Activated CD8-positive, alpha-beta memory T cell treated with anti-CD3 and anti-CD28 coated beads for 1 hour (primary cell): ENCODE measurements around the gene TP53I13.

ENCODE experiments used
- DNase-seq, 2 donors: peaks; one replicate each; pipeline ENCODE4 v3.0.0-alpha.2; 2020; ENCODE audit warnings: low read depth in 1 of 2; ENCODE audit errors: extremely low read depth in 1 of 2

TP53I13 gene

DNA sequence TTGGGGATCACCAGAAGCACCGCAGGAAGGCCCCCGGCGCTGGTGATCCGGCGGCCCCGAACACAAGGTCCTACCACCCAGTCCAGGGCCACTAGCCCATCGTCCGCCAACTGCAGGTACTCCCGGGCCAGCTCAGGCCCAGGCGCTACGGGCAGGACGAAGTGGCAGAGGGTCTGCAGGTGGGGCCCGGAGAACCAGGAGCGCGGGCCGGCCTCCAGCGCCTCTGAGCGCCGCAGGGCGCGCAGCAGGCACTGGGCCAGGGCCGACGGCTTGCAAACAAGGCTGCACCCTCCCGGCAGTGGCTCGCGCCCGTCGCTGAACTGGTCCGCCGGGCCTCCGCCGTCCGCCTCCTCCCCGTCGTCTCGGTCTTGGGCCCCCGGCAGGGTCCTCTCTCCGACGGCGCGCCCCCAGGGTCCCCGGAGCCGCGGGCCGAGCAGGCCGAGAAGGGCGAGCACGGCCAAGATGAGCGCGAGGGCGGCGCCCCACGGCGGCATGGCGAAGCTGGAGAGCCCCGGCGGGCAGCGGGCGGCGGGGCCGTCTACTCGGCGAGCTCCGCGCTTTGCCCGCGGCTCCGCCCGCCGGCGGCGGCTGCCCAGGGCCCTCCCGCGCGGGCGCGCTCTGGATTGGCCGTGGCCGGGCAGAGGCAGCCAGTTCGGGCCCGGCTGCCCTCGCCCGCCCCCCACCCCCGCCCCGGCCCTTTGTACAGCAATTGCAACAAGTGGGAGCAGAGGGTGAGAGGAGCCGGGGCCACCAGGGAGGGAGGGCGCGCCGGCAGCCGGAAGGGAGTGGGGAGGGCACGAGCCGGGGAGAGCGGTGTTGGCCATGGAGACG lies 1.8 kb upstream of the TP53I13 start, which contains the start of gene ABHD15:
TSS of gene ABHD15 (minus strand) at position 565 of the 831 bp plus-strand sequence. CDS start at position 494, 71 bp downstream.
- DNase-seq: peak in 1 of 2 donors; percentile 40

GRCh38 chr17:29567304-29567553 lies 1.3 kb upstream of the TP53I13 start:
- no peak for DNase-seq

DNA sequence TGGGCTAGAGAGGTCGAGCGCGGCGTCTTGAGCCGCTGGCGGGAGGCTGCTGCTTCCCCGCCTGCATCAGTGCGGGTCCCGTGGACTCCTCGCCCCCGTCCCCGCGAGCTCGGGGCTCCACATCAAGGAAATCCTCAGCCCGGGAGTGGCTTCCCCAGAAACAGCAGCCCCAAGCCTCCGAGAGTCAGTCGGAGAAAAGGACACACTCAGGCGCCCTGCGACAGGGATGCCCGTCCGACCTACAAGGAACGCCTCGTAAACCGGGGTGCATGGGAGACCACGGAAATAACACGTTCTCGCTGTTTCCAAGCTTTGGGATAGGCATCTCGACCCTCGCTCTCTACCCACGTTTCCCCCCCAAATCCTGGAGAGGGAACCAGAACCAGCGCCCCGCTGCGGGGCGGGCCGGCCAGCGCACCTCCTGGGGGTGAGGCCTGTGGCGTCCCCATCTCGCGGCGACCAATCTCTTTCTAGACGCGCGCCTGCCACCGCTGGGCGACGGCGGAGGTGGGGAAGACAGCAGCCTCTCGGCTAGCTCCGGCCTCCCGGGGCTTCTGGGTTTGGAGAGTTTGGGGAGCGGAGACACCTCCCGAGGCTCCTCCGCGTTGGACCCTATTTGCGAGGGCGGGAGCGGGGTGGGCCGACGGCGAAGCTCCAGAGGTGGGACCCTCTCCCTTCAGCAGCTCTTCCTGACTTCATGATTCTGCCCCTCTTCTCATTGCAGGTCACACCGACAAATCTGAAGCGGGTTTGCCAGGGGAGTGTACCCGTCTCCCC lies 759 bp upstream of the TP53I13 start:
- peak in 1 of 2 donors; percentile 62 for DNase-seq

- no peak for DNase-seq
Measured at GRCh38 chr17:29569245-29569950, 897 bp downstream of the TP53I13 start.

DNA sequence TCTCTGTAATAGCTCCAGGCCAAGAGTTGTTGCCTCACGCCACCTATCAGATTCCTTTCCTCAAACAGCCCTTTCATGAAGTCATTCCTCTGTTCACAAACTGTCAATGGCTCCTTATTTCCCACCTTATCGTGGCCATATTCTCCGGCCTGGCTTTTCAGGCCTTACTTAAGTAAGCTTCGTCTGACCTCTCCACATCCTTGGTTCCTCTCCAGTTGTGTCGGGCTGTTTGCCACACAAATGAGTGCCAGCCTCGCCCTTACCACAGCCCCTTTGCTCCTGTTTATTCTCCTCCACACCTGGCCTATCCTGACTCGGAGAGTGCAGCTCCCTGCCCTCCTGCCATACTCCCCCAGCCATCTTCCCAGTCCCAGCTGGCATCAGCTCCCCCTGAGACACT lies 2.0 kb downstream of the TP53I13 start:
- no peak for DNase-seq

DNA sequence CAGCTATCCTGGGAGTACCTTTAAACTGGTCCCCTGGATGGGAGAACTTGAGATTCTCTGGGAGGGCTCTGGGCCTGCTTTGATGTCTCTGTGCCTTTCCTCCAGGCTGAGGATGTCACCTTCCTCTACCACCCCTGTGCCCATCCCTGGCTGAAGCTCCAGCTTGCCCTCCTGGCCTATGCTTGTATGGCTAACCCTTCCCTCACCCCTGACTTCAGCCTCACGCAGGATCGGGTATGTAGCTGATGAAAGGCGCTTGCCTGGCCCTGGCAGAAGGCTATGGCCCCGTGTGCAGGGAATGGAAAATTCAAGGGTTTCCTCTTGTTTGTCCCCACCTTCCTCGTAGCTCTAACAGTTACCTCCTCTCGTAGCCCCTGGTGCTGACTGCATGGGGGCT lies 3.0 kb downstream of the TP53I13 start:
- no peak for DNase-seq

- no peak for DNase-seq
Measured at GRCh38 chr17:29571883-29572681, 3.6 kb downstream of the TP53I13 start.

GRCh38 chr17:29572691-29573557 lies 4.4 kb downstream of the TP53I13 start:
- peak in 1 of 2 donors; percentile 53 for DNase-seq

- no peak for DNase-seq
Measured at GRCh38 chr17:29573558-29573869, 5.0 kb downstream of the TP53I13 start.

DNA sequence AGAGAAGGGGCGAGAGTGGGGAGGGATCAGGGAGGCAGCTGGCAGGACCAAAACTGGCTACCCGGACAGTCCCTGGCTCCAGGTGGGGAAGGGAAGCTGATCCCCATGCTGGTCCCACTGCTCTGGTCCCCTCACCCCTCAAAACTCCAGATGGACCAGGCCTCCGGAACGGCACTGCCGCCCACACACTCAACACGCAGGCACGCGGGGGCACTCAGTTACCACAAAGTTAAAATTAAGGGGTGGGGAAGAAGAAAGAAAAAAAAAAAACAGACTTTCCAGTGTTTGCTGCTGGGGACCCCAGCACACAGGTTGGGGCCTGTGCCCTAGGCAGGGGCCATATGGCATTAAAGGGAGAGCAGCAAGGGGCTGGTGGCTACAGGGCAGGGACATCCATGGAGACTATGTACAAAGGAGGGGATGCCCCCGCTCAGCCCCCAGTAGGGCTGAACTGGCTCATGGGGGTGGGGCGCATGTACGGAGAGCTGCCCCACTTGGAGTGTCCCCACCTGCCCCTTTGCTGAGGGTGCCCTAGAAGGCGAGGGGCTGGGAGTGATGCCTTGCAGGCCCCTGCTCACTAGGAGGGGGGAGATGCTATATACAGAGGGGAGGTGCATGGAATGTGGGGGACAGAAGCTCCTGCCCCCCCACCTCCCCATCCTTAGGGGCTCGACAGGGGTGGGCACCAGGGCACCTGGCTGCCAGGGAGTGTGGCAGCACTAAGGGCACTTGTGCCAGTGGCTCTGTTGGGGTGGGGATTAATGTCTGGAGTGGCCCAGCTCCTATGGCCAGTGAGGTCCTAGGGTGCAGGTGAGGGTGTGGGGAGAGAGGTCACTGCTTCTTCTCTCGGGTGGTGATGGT lies 5.6 kb downstream of the TP53I13 start:
- DNase-seq: no peak

GRCh38 chr17:29574732-29575510 lies 6.4 kb downstream of the TP53I13 start:
- no peak for DNase-seq

- DNase-seq: no peak
Measured at GRCh38 chr17:29575511-29576213, 7.2 kb downstream of the TP53I13 start.

DNA sequence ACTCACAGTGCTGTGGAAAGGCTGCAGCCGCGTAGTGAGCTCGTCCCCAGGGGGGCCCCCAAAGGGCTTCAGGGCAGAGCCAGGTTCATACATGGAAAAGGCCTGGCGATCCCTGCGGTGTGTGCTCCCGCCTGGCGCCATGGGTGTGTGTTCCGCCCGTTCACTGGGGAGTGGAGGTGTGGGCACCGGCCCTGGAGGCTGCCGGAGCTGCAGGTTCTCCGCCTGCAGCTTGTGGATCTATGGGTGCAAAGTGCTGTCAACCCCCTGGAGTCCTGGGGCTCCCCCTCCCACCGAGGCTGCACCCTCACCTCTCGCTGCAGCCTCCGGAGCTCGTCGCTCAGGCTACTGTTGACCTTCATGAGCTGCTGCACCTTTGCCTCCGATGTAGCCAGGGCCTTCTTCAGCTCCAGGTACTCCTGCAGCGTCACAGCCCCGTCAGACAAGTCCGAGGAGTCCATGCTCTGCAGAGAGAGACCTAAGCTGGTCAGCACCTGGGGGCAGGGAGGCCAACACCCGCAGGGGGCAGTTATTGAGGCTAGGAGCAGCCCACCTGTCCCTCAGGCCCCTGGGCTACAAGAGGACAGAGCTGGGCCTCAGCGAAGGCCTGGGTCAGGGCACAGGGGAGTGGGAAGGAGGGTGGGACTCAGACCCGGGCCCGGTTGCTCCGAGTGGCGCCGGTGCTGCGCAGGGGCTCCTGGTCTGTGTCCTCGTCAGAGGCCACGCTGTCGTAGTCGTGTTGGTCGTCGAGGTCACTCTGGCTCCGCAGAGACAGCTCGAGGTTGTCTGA lies 7.9 kb downstream of the TP53I13 start:
- DNase-seq: no peak

- no peak for DNase-seq
Measured at GRCh38 chr17:29577001-29577370, 8.5 kb downstream of the TP53I13 start.

DNA sequence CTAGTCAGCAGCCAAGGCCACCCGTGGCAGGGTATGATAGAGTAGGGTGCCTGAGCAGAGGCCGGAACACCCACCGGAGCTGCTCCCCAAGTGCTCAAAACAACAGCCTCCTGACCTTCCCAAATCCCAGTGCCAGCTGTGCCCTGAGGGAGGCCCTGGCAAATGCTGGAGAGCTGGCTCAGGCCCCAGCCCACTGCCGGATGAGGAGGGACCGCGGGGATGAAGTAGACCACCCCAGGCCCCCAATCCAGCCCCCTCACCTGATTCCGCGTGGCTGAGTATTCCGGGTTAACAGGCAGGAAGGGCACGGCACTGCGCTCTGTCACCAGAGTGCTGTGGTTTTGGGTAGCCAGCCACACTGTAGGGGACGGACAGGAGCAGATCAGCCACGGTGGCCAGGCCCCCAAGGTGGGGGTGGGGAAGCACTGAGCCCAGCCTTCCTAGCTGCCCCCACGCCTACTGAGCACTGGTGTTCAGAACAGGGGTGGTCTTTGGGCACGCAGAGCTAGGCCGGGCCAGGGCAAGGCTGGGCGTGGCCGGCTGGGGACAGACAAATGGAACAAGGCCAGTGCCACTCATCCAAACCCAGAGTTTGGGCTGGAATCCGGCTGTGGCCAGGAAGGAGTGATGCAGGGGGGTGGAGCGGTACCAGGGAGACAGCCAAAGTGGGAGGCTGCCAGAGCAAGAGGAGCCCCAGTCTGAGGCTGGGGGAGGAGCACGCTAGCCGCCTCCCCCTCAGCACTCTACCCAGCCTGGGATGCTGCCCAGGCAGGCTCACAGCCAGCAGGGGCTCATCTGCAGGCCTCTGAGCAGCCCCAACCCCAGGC lies 9.1 kb downstream of the TP53I13 start:
- no peak for DNase-seq
